H1 (cell line): Measurements from ENCODE around the gene NQO2. TPM values are rescaled to one million over a fixed set of nuclear protein-coding genes. Genes with fewer than 3 reads are reported as not detected.

Experiments
- CTCF ChIA-PET: fragments of 300-600 bp; sonication (Branson Sonifier 250); formaldehyde crosslinking; loops from one replicate; lab custom pipeline; 2021; ENCODE audit not compliant: partially characterized antibody; lab: Charles Lee
- POLR2A ChIA-PET: fragments of 300-600 bp; sonication (Branson Sonifier 250); formaldehyde crosslinking; loops from one replicate; lab custom pipeline; 2021; ENCODE audit warnings: inconsistent platforms; ENCODE audit not compliant: partially characterized antibody; lab: Charles Lee
- DNase-seq, 2 experiments: peaks; one replicate each; pipeline versions ENCODE4 v3.0.0 to v3.0.0-alpha.2; 2010 to 2022; ENCODE audit warnings: low spot score in 2 of 2, low read depth in 1 of 2, mixed read lengths in 1 of 2
- FAIRE-seq: peaks from 2 replicates; lab custom pipeline; 2011; peaks lifted over from hg19 to GRCh38; lab: Jason Lieb, UNC
- H2AFZ ChIP-seq: 2 replicates; pipeline ENCODE4 v1.8.1; 2012; ENCODE audit warnings: low read length, inconsistent platforms
- H2AK5ac ChIP-seq: 2 replicates; pipeline ENCODE4 v1.6.1; 2013; ENCODE audit warnings: low read depth, low read length
- H2BK120ac ChIP-seq: replicated peaks from 2 replicates; pipeline ENCODE3; 2013; ENCODE audit warnings: low read depth, low read length, inconsistent platforms
- H2BK12ac ChIP-seq: 2 replicates; pipeline ENCODE4 v1.6.1; 2013; ENCODE audit warnings: low read depth, low read length
- H2BK15ac ChIP-seq: 2 replicates; pipeline ENCODE4 v1.6.1; 2013; ENCODE audit warnings: low read length
- H2BK20ac ChIP-seq: 2 replicates; pipeline ENCODE4 v1.6.1; 2013; ENCODE audit warnings: low read length
- H2BK5ac ChIP-seq: 2 replicates; pipeline ENCODE4 v1.6.1; 2013; ENCODE audit warnings: low read depth, low read length
- H3K14ac ChIP-seq: 2 replicates; pipeline ENCODE4 v1.6.1; 2013; ENCODE audit warnings: inconsistent platforms; ENCODE audit not compliant: insufficient read length
- H3K18ac ChIP-seq: 2 replicates; pipeline ENCODE4 v1.6.1; 2013; ENCODE audit warnings: low read length; ENCODE audit errors: extremely low read depth
- H3K23ac ChIP-seq: 2 replicates; pipeline ENCODE4 v1.6.1; 2013; ENCODE audit warnings: inconsistent platforms; ENCODE audit not compliant: insufficient read length
- H3K23me2 ChIP-seq: 2 replicates; pipeline ENCODE4 v1.6.1; 2013; ENCODE audit warnings: low read depth, low read length
- H3K27ac ChIP-seq: 2 replicates; pipeline ENCODE4 v1.6.1; 2011; ENCODE audit warnings: low read depth, low read length, inconsistent platforms
- H3K27me3 ChIP-seq, 4 experiments: replicated peaks in 1 of 4; 1 replicate in 1 of 4; 2 replicates in 3 of 4; pipeline versions ENCODE4 v1.6.1 to v1.8.1; 2011 to 2013; ENCODE audit warnings: low read length in 3 of 4, mild to moderate bottlenecking in 3 of 4, inconsistent platforms in 2 of 4, mixed read lengths in 2 of 4, moderate library complexity in 1 of 4; ENCODE audit not compliant: control insufficient read depth in 3 of 4, insufficient read depth in 3 of 4; ENCODE audit errors: extremely low read depth in 1 of 4
- H3K36me3 ChIP-seq, 4 experiments: 2 replicates each; pipeline versions ENCODE4 v1.6.1 to v1.8.1; 2011 to 2013; ENCODE audit warnings: mild to moderate bottlenecking in 4 of 4, low read length in 3 of 4, moderate library complexity in 2 of 4, control low read depth in 1 of 4, inconsistent platforms in 1 of 4; ENCODE audit not compliant: insufficient read depth in 4 of 4, control insufficient read depth in 2 of 4
- H3K4ac ChIP-seq: replicated peaks from 2 replicates; pipeline ENCODE3; 2013; ENCODE audit warnings: low read length, low read depth, mixed read lengths, inconsistent platforms; ENCODE audit not compliant: insufficient read length
- H3K4me1 ChIP-seq, 4 experiments: replicated peaks in 1 of 4; 1 replicate in 1 of 4; 2 replicates in 3 of 4; pipeline versions ENCODE4 v1.6.1 to v1.8.1; 2011 to 2013; ENCODE audit warnings: low read length in 3 of 4, inconsistent platforms in 2 of 4, mixed read lengths in 1 of 4; ENCODE audit not compliant: insufficient read depth in 4 of 4, control insufficient read depth in 3 of 4
- H3K4me2 ChIP-seq, 2 experiments: 2 replicates each; pipeline versions ENCODE4 v1.6.1 to v1.8.1; 2011 to 2013; ENCODE audit warnings: low read depth in 2 of 2, low read length in 2 of 2, control low read depth in 1 of 2, inconsistent platforms in 1 of 2, mild to moderate bottlenecking in 1 of 2; ENCODE audit not compliant: insufficient read depth in 1 of 2
- H3K4me3 ChIP-seq, 4 experiments: fragments of 200-600, 300-600 bp in 1 of 4; sonication (generic), shearing (Covaris generic), sonication (Bioruptor Twin) in 1 of 4; 2 replicates each; pipeline versions ENCODE4 v1.5.1 to v1.8.1; 2011 to 2016; ENCODE audit warnings: low read length in 4 of 4, low read depth in 3 of 4, control low read depth in 2 of 4, inconsistent platforms in 2 of 4, mild to moderate bottlenecking in 2 of 4, mixed read lengths in 1 of 4, moderate library complexity in 1 of 4; ENCODE audit not compliant: insufficient read depth in 2 of 4; ENCODE audit errors: extremely low read depth in 1 of 4
- H3K56ac ChIP-seq: replicated peaks from 2 replicates; pipeline ENCODE3; 2013; ENCODE audit warnings: low read depth, mild to moderate bottlenecking, mixed read lengths, low read length, inconsistent platforms; ENCODE audit not compliant: insufficient read length
- H3K79me1 ChIP-seq: 2 replicates; pipeline ENCODE4 v1.6.1; 2013; ENCODE audit warnings: low read depth, low read length, control low read depth
- H3K79me2 ChIP-seq, 2 experiments: 2 replicates each; pipeline versions ENCODE4 v1.6.1 to v1.8.1; 2012 to 2013; ENCODE audit warnings: low read length in 2 of 2, mild to moderate bottlenecking in 2 of 2, inconsistent platforms in 1 of 2; ENCODE audit not compliant: insufficient read depth in 2 of 2, control insufficient read depth in 1 of 2
- H3K9ac ChIP-seq, 4 experiments: replicated peaks in 1 of 4; 1 replicate in 1 of 4; 2 replicates in 3 of 4; pipeline versions ENCODE4 v1.6.1 to v1.8.1; 2011 to 2013; ENCODE audit warnings: low read depth in 3 of 4, low read length in 3 of 4, control low read depth in 2 of 4, mild to moderate bottlenecking in 2 of 4, moderate library complexity in 2 of 4, inconsistent platforms in 1 of 4; ENCODE audit errors: extremely low read depth in 1 of 4
- H3K9me3 ChIP-seq, 2 experiments: 2 replicates each; pipeline versions ENCODE4 v1.6.1 to v1.8.1; 2012 to 2013; ENCODE audit warnings: mild to moderate bottlenecking in 2 of 2, moderate library complexity in 2 of 2, control low read depth in 1 of 2, inconsistent platforms in 1 of 2, low read depth in 1 of 2, low read length in 1 of 2, mixed read lengths in 1 of 2; ENCODE audit not compliant: insufficient read depth in 2 of 2
- H4K20me1 ChIP-seq, 2 experiments: replicated peaks in 1 of 2; 2 replicates each; pipeline versions ENCODE3 to v1.8.1; 2011 to 2013; ENCODE audit warnings: inconsistent platforms in 2 of 2, low read length in 2 of 2, mild to moderate bottlenecking in 1 of 2; ENCODE audit not compliant: insufficient read depth in 2 of 2, control insufficient read depth in 1 of 2
- H4K5ac ChIP-seq: 2 replicates; pipeline ENCODE4 v1.6.1; 2013; ENCODE audit warnings: low read length, low read depth, mixed read lengths, inconsistent platforms; ENCODE audit not compliant: insufficient read length
- H4K8ac ChIP-seq: 2 replicates; pipeline ENCODE4 v1.8.0; 2013; ENCODE audit warnings: mild to moderate bottlenecking, moderate library complexity, low read length, inconsistent platforms; ENCODE audit not compliant: insufficient read depth; ENCODE audit errors: extremely low read depth
- H4K91ac ChIP-seq: replicated peaks from 2 replicates; pipeline ENCODE3; 2013; ENCODE audit warnings: low read length, mixed read lengths, inconsistent platforms; ENCODE audit not compliant: insufficient read length
- NRF1 ChIP-seq: IDR thresholded peaks from 2 replicates; pipeline ENCODE4 v1.6.1; 2011; ENCODE audit warnings: mild to moderate bottlenecking, low read depth, low read length, improper control_type of control experiment
- TBP ChIP-seq: IDR thresholded peaks from 2 replicates; pipeline ENCODE4 v1.6.1; 2011; ENCODE audit warnings: low read depth, low read length, improper control_type of control experiment
- WGBS, 2 experiments: shearing (Covaris generic) in 1 of 2; methylation state at CpG; one replicate each; pipeline versions ENCODE4 v1.1.6 to v1.1.7; 2013 to 2015; ENCODE audit warnings: low lambda C conversion rate in 2 of 2, mixed read lengths in 2 of 2, inconsistent platforms in 1 of 2, low coverage in 1 of 2, missing lambda C conversion rate in 1 of 2; ENCODE audit not compliant: insufficient replicate concordance in 2 of 2, insufficient coverage in 1 of 2, insufficient read length in 1 of 2; ENCODE audit errors: extremely low coverage in 1 of 2, missing lambda C conversion rate in 1 of 2; 5-methylcytosine and 5-hydroxymethylcytosine counted together
- polyA plus RNA-seq, 7 experiments: library from polyadenylated mRNA; depleted of rRNA in 3 of 7; stranded (reverse) in 5 of 7; unstranded in 2 of 7; fragments of >200 nt in 5 of 7; fragments of 200-250 nt in 2 of 7; gene quantifications; 1 replicate in 5 of 7; 2 replicates in 1 of 7; 4 replicates in 1 of 7; pipeline versions ENCODE4 v1.2.1 to v1.2.3, GENCODE V29; 2011 to 2013; ENCODE audit warnings: missing spikeins in 2 of 7, mixed read lengths in 2 of 7
- total RNA-seq: library from RNA; stranded (reverse); fragmentation: NEBNext Ultra II Directional; extraction: Animal tissue kit (Norgen Biotek cat#: 25700); gene quantifications from 2 replicates; pipeline ENCODE4 v1.2.1, GENCODE V29; 2021

The NQO2 gene
- total and polyA plus RNA-seq, 2 of the 8 experiments (the other 6 are each of a cell fraction or from before 2014, with no cell fraction given), result 135 to 168 TPM

DNA sequence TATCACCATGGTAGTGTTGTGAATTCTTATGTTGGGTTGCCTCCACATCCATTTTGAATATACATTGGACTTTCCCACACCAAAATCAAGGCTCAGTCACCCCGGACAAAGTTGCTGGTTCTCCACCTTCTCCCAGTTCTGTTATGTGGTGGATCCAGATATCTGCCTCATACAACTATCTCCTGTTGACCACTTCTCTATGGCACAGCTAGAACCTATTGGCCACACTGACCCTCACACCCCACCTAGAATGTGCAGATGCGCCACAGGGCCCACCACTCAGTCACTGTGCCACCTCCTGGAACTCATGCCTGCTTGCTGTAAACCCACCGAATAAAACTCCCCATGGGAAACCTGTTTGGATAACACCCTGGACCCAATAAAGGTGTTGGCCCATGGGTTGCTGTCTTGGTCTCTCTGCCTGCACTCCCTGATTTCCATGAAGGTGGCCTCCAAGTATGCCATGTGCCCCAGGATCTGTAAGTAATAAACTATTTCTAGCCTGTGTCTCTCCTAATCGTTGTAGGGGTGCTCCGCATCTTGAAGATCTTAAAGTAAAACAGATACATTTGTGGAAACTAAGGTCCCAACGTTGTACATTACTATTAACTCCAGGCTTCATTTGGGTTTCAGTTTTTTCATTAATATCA lies 7.2 kb upstream of the NQO2 start:
- no peak overlapping the region for H3K27ac ChIP-seq
- WGBS, 2 experiments, result 95% methylated on average over 6 of the region's 6 CpGs; no CpG with 5 or more reads in 1 of the 2 experiments
- no peak overlapping the region for H2BK120ac ChIP-seq
- no peak overlapping the region for H3K56ac ChIP-seq
- no peak overlapping the region for H2BK5ac ChIP-seq
- no peak overlapping the region for H4K91ac ChIP-seq
- ChIA-PET POLR2A (no interaction called here), CTCF (no interaction called here)
- no peak overlapping the region for H3K14ac ChIP-seq
- H3K23ac ChIP-seq, result no peak overlapping the region
- no peak overlapping the region for H4K5ac ChIP-seq
- H2BK15ac ChIP-seq, result no peak overlapping the region
- H3K18ac ChIP-seq, result no peak overlapping the region
- FAIRE-seq (no peak), DNase-seq (no peak)
- no peaks in the 10 kb centered on the region for H3K27me3 ChIP-seq
- no peak overlapping the region for H4K8ac ChIP-seq
- no peaks in the 10 kb centered on the region for H3K79me1 ChIP-seq
- no peak overlapping the region; the same call in 1 of the 2 replicates for H2BK20ac ChIP-seq
- no peaks in the 10 kb centered on the region for H3K9me3 ChIP-seq
- no peak overlapping the region for H3K4me3 ChIP-seq
- H3K79me2 ChIP-seq, result no peaks in the 10 kb centered on the region
- H3K36me3 ChIP-seq, result no peaks in the 10 kb centered on the region
- H3K4ac ChIP-seq, result no peak overlapping the region
- no peak overlapping the region for H3K9ac ChIP-seq
- peaks cover 4% of the 10 kb centered on the region for H3K23me2 ChIP-seq
- H3K4me1 ChIP-seq, result peaks cover 7 to 24% (median 12%) of the 10 kb centered on the region in 4 experiments; a peak in 6 of 7 replicates
- H2BK12ac ChIP-seq, result no peak overlapping the region
- TF ChIP-seq TBP (no peak), NRF1 (no peak)
- H4K20me1 ChIP-seq, result no peaks in the 10 kb centered on the region
- no peak overlapping the region for H2AK5ac ChIP-seq
- no peak overlapping the region for H2AFZ ChIP-seq
- no peak overlapping the region for H3K4me2 ChIP-seq
